NCI-H2196 treated with DMSO at 0.1 percent for 48 hours (cell line): ENCODE measurements around the gene NPIPA2.
"Not testable (repeated sequence)": the region's sequence is repeated elsewhere in the genome, so short reads cannot be mapped to it uniquely, and the experiment has no call there.

Experiments used
- DNase-seq: peaks from one replicate; lab custom pipeline; 2025; ENCODE audit not compliant: unreplicated experiment; lab: John Stamatoyannopoulos, UW

Gene NPIPA2

DNA sequence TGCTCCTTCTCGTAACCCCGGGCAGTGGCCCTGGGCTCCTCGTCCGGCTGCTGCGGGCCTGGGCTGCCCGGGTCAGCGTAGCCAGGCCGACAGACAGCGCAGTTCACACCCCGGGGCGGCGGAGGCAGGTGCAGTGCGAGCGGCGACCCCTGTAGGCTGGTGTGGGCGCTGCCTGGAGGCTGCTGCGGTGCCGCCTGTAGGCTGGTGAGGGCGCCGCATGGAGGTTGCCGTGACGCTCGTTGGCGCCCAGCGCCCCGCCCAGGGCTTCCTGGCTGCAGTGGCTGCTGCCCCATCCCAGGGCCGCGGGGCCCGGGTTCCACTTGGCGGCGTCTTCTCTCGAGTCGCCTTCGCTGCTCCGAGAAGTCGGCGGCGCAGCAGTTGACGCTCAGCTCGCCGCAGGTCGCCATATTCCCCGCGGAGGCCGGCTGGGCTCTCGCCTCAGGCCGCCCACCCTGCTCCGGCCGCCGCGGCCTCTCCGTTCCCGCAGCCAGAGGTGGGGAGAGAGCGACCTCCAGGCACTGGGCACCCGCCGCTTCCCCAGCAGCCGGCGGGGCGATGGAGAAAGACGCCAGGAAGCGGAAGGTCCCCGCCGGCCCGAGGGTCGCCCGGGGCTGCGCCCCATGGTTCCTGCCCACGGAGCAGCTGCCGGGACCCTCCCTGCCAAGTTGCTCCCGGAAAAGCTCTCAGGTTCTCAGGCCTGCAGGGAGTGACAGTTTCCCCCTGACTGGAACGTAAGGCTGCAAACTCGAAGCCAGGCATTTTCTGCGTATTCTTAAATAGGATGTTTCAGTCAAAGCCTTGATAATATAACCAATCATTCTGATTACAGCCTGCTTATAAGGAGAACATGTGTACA lies at the start of gene NPIPA2:
TSS of gene NPIPA2 (plus strand) at position 261 of the 856 bp plus-strand sequence. CDS start 5,533 bp downstream, outside the sequence.
- DNase-seq, result not testable (repeated sequence)

DNA sequence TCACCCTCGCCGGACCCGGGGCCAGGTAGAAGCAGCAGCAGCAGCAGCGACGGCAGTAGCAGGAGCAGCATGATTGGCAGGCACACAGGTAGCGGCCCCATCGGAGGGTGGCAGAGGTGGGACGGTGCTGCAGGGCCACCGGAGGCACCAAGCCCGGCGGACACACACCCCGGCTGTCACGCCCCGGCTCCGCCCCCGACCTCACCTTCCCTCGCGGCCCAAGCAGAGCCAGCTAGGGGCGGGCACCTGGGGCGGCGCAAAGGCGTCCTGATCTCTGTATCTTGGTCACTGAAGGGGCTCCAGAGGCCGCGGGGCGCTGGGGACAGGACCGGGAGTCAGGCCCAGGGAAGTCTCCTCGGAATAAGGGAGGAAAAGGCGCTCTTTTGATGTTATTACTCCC lies 48.2 kb upstream of the NPIPA2 start, which contains the start of gene PLA2G10:
TSS of gene PLA2G10 (minus strand) at position 180 of the 400 bp plus-strand sequence. CDS start at position 101, 79 bp downstream.
- not testable (repeated sequence) for DNase-seq

DNA sequence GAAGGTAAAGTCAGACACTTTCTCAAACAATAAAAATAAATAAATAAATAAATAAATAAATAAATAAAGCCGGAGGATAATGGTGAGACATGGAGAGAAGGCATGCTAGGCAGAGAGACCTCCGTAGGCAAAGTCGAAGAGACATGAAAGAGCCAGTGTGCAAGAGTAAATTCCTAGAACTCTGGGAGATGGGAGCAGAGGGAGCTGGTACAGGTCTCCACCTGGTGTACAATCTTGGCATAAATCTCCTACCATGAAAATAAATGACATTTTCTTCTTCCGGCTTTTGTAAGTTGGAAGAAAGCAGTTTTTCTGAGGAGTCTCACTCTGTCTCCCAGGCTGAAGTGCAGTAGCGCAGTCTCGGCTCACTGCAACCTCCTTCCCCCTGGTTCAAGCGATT lies 40.5 kb upstream of the NPIPA2 start:
- DNase-seq, result not testable (repeated sequence)

DNA sequence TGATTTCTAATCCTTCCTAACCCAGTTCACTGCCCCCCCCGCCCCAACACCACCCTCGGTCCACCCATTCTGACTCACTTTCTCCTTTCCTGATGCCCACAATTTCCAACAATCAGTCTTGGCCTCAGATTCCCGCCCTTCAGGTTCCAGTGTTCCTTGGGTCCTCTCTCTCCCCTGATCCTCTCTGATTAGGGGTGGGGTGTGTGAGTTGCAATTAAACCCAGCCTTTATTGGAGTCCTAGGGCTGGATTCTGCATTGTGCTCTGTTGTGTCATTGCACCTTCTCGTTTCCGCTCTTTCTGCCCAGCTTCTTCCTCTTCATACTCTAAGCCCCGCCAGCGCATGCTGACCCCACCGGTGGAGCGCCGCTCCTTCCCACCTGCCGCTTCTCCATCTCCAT lies 39.7 kb upstream of the NPIPA2 start:
- DNase-seq, result not testable (repeated sequence)

DNA sequence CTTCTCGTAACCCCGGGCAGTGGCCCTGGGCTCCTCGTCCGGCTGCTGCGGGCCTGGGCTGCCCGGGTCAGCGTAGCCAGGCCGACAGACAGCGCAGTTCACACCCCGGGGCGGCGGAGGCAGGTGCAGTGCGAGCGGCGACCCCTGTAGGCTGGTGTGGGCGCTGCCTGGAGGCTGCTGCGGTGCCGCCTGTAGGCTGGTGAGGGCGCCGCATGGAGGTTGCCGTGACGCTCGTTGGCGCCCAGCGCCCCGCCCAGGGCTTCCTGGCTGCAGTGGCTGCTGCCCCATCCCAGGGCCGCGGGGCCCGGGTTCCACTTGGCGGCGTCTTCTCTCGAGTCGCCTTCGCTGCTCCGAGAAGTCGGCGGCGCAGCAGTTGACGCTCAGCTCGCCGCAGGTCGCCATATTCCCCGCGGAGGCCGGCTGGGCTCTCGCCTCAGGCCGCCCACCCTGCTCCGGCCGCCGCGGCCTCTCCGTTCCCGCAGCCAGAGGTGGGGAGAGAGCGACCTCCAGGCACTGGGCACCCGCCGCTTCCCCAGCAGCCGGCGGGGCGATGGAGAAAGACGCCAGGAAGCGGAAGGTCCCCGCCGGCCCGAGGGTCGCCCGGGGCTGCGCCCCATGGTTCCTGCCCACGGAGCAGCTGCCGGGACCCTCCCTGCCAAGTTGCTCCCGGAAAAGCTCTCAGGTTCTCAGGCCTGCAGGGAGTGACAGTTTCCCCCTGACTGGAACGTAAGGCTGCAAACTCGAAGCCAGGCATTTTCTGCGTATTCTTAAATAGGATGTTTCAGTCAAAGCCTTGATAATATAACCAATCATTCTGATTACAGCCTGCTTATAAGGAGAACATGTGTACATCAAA lies 38.9 kb upstream of the NPIPA2 start, which contains the start of gene NPIPA3:
TSS of gene NPIPA3 (plus strand) at position 256 of the 856 bp plus-strand sequence. CDS start 5,533 bp downstream, outside the sequence.
- not testable (repeated sequence) for DNase-seq

DNA sequence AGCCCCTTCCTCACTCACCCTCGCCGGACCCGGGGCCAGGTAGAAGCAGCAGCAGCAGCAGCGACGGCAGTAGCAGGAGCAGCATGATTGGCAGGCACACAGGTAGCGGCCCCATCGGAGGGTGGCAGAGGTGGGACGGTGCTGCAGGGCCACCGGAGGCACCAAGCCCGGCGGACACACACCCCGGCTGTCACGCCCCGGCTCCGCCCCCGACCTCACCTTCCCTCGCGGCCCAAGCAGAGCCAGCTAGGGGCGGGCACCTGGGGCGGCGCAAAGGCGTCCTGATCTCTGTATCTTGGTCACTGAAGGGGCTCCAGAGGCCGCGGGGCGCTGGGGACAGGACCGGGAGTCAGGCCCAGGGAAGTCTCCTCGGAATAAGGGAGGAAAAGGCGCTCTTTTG lies 9.1 kb upstream of the NPIPA2 start:
- not testable (repeated sequence) for DNase-seq

DNA sequence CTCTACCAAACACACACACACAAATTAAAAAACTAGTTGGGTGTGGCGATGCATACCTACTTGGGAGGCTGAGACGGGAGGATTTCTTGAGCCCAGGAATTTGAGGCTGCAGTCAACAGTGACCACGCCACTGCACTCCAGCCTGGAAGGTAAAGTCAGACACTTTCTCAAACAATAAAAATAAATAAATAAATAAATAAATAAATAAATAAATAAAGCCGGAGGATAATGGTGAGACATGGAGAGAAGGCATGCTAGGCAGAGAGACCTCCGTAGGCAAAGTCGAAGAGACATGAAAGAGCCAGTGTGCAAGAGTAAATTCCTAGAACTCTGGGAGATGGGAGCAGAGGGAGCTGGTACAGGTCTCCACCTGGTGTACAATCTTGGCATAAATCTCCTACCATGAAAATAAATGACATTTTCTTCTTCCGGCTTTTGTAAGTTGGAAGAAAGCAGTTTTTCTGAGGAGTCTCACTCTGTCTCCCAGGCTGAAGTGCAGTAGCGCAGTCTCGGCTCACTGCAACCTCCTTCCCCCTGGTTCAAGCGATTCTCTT lies 1.4 kb upstream of the NPIPA2 start:
- not testable (repeated sequence) for DNase-seq

DNA sequence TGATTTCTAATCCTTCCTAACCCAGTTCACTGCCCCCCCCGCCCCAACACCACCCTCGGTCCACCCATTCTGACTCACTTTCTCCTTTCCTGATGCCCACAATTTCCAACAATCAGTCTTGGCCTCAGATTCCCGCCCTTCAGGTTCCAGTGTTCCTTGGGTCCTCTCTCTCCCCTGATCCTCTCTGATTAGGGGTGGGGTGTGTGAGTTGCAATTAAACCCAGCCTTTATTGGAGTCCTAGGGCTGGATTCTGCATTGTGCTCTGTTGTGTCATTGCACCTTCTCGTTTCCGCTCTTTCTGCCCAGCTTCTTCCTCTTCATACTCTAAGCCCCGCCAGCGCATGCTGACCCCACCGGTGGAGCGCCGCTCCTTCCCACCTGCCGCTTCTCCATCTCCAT lies 539 bp upstream of the NPIPA2 start:
- DNase-seq, result not testable (repeated sequence)

DNA sequence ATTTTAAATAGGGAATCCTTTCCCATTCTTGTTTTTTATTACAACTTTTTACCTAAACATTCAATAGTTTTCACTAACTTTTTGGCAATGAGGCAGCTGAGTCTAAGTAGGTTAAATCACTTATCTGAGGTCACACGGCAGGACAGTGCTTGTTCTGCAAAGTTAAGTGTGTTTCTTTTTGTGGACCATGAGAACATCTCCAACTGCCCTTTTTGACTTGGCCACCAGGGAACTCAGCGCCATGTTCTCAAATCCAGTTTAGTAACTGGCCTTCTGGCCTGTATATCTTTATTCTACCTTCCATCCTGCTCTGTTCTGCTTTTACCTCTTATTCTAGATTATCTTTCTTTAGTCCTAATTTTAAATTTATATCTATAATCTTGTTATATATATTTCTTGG lies 31.3 kb downstream of the NPIPA2 start:
- not testable (repeated sequence) for DNase-seq

DNA sequence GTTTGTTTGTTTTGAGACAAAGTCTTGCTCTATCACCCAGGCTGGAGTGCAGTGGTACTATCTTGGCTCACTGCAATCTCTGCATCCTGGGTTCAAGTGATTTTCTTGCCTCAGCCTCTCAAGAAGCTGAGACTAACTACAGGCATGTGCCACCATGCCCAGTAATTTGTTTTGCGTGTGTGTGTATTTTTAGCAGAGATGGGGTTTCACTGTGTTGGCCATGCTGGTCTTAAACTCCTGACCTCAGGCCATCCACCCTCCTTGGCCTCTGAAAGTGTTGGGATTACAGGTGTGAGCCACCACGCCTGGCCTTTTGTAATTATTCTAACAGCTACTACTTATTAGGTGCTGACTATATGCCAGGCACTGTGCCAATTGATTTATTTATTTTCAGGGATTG lies 33.3 kb downstream of the NPIPA2 start:
- not testable (repeated sequence) for DNase-seq

DNA sequence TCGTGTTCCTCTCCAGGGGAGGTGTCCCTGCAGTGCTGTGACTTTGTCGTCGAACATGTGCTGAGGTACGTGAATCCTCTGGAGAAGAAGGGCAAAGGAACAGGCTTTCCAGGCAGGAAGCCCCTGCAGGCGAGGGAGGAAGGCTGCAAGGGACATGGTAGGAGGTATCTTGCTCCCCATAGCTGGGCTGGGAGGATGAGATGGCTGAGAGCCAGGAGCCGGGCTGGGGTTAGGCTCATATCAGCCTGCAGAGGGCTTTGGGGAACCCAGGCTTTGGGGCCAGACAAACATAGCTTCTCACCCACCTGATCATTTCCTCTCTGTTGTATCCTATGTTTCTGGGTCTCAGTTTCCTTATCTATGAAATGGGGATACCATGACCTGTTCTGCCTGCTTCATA lies 34.4 kb downstream of the NPIPA2 start:
- not testable (repeated sequence) for DNase-seq

DNA sequence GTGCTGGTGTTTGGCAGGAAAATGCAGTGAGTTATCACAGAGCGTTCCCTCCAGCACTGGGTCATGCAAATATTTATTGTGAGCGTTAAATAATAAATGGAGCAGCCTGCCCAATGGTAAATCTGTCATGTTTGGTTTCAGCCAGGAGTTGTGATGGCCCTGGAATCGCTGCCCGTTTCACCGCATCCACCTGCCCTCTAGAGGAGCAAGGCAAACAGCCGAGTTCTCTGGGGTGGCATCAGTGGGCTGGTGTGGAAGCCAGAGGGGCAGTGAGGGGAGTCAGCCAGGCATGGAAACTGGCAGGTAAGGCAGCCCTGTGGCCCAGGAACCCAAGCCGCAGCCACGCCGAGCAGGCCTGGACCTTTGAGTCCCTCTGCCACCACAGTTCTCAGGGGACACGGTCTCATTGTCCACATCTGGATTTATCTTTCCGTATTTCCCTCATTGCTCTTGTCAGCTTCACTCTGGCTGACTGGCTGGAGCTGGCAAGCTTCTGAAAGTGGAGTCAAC lies 37.1 kb downstream of the NPIPA2 start:
- DNase-seq, result not testable (repeated sequence)

DNA sequence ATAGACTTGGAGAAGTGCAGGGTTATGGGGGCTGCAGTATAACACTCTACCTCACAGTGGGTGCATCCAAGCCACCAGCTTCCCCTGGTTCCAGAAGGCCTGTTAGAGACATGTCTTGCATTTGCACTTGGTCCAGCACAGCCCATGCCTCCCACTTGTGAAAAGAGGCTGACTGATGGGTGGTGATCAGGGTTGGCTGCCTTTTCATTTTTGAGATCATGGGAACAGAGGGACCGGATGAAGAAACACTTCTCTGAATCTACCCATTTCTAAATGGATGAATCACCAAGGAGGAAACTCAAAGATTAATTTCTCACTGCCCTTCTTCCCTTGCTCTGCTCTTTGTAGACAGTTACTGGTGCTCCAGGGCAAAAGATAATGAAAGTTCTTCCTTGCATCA lies 43.8 kb downstream of the NPIPA2 start:
- not testable (repeated sequence) for DNase-seq

DNA sequence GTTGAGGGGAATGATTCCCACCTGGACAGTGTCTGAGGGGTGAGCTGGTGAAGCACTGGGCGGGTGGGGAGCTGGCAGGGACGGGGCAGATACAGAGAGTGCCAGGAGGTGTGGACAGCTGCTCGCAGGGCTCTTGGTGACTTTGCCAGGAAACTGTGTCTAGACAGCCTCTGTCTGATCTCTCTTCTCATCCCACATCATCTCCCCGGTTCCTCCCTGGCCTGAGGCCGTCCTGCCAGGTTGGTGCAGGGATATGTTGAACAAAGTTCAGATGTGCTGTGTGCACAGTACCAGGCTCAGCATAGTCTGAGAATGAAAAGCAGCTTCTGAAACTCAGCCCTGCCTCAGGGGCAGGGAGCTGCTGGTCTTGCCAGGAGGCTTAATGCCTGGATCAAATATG lies 47.2 kb downstream of the NPIPA2 start:
- not testable (repeated sequence) for DNase-seq

DNA sequence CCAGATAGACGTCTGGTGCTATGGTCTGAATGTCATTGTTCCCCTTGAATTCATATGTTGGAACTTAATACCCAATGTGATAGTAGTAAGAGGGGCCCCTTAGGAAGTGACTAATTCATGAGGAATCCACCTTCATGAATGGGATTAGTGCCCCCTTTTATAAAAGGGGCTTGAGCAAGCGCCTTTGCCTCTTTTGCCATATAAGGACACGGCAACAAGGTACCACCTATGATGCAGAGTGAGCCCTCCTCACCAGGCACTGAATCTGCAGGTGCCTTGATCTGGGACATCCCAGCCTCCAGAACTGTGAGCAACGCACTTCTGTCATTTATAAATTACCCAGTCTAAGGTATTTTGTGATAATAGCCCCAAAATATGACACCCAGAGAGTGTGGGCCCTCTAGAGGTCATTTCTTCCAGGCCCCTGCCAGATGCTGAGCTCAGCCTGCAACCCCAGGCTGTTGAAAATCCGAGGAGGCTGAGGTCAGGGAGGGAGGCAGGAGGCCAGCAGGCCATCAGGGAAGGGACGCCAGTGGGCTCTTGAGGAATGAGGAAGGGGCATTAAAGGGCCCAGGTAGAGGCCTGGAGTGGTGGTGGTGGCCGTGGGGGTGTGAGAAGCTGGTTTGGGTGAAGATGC lies 48.1 kb downstream of the NPIPA2 start:
- DNase-seq, result not testable (repeated sequence)

DNA sequence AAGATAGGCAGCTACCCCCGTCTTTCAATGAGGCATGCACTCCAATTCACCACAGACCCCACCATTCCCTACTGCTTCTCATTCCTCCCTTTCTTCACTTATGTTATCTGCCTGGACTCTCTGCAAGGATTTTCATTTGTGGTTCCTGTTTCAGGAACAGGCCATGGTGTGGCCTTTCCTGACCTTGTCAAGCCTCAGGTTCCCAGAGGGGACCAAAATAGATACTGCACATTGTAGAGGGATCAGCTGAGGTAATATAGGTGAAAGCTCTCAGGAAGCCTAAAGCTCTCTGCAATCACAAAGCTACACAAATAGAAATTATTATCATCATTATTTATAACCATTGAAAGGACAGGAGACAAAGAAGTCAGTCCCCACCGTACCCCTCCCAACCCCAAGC lies 50.6 kb downstream of the NPIPA2 start:
- DNase-seq, result not testable (repeated sequence)

DNA sequence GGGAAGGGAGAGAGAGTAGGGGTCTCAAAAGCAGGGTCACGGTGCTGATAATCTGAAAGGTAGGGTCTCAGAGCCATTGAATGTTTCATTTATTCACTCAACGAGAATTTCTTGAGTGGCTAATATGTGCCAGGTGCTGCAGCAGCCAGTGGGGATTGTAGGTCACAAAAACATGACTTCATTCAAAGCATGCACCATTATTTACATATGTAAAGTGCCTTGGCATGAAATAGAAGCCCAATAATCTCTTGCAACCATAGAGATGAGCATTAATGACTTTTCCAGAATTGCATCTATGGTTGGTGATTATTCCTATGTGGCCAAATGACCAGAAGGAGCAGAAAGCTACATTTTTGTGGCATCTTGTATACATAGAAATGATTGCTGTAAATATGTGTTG lies 55.2 kb downstream of the NPIPA2 start:
- DNase-seq, result not testable (repeated sequence)

DNA sequence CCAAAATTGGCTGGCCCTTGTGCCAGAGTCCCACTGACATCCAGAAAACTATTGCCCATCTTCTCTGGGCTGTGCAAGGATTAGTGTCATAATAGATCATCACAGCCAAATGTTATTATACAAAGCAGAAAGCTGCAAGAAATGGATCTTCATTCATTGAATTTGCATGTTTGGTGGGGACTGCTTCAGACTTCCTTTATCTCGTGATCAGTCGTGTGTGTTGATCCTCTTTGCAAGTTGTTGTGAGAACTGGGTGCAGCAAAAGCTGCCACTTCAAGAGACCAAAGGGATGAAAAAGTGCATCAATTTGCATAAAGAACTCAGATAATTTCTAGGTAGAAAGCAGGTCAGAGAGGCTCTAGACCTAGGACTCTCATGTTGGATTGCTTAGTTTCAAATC lies 61.2 kb downstream of the NPIPA2 start:
- not testable (repeated sequence) for DNase-seq

DNA sequence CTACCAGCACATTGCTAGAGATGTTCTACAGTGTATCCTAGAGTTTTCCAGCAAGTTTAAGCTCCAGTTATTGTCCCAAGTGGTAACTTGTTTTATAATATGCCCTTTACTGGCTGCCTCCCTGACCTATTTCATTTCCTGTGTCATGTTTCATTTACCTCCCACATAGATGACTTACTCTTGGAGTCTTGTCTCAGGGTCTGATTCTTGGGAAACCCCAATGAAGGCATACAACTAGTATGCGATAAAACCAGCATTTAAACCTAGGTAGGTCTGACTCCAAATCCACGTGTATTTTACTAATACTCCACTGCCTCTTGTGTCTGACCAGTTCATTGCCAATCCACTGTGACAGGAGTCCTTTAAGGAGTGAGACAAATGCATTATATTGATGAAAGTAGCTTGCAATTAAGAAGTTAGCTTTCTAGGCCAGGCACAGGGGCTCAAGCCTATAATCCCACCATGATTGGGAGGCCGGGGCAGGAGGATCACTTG lies 64.9 kb downstream of the NPIPA2 start:
- not testable (repeated sequence) for DNase-seq

DNA sequence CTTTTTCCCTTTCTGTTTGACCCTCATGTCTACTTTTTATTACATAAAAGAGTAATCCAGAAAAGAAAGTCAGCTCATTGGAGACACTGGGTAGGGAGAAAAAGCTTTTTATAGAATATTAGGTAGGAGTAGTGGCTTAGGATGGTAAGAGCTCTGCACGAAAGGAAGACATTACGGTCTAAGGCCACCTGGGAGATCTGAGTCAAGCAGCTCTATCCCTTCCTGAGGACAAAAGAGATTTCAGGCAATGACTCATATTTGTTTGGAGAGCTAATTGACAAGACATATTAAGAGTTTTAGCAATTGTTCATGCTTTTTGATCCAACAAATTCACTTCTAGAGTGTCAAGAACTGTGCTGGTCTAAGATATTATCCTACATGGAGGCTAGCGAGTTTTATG lies 71.6 kb downstream of the NPIPA2 start:
- DNase-seq, result not testable (repeated sequence)
